ENCODE measurements around the gene SLC16A9.

Gene SLC16A9

GRCh38 chr10:59611048-59611447, 98.6 kb downstream of the SLC16A9 start:
- H3K27ac ChIP-seq (ENCODE audit: low read depth, low read length) = no peak overlapping the region
- no peaks in the 10 kb centered on the region for H3K36me3 ChIP-seq (ENCODE audit: control insufficient read depth, insufficient read depth, low read length)
- H3K4me3 ChIP-seq (ENCODE audit: low read depth, low read length) = no peak overlapping the region
- no peak overlapping the region for H3K9ac ChIP-seq (ENCODE audit: low read depth, low read length)
- no peaks in the 10 kb centered on the region for H3K27me3 ChIP-seq (ENCODE audit: control insufficient read depth, insufficient read depth, low read length)
- no peaks in the 10 kb centered on the region for H3K4me1 ChIP-seq (ENCODE audit: control insufficient read depth, insufficient read depth, low read length)
- no peaks in the 10 kb centered on the region for H3K9me3 ChIP-seq (ENCODE audit: control insufficient read depth, insufficient read depth, low read length)

- Histone ChIP-seq H3K4me1 (ENCODE audit: control insufficient read depth, insufficient read depth, low read length) (no peaks in the 10 kb centered on the region), H3K36me3 (ENCODE audit: control insufficient read depth, insufficient read depth, low read length) (no peaks in the 10 kb centered on the region), H3K4me3 (ENCODE audit: low read depth, low read length) (no peak overlapping the region), H3K27ac (ENCODE audit: low read depth, low read length) (no peak overlapping the region), H3K9me3 (ENCODE audit: control insufficient read depth, insufficient read depth, low read length) (no peaks in the 10 kb centered on the region), H3K9ac (ENCODE audit: low read depth, low read length) (no peak overlapping the region), H3K27me3 (ENCODE audit: control insufficient read depth, insufficient read depth, low read length) (no peaks in the 10 kb centered on the region)
Measured at GRCh38 chr10:59607970-59608369, 101.7 kb downstream of the SLC16A9 start.

- no peaks in the 10 kb centered on the region for H3K36me3 ChIP-seq (ENCODE audit: control insufficient read depth, insufficient read depth, low read length)
- no peaks in the 10 kb centered on the region for H3K4me1 ChIP-seq (ENCODE audit: control insufficient read depth, insufficient read depth, low read length)
- no peak overlapping the region for H3K27ac ChIP-seq (ENCODE audit: low read depth, low read length)
- H3K4me3 ChIP-seq (ENCODE audit: low read depth, low read length) = no peak overlapping the region
- no peaks in the 10 kb centered on the region for H3K27me3 ChIP-seq (ENCODE audit: control insufficient read depth, insufficient read depth, low read length)
- H3K9ac ChIP-seq (ENCODE audit: low read depth, low read length) = no peak overlapping the region
- no peaks in the 10 kb centered on the region for H3K9me3 ChIP-seq (ENCODE audit: control insufficient read depth, insufficient read depth, low read length)
Measured at GRCh38 chr10:59606551-59606961, 103.1 kb downstream of the SLC16A9 start.

DNA sequence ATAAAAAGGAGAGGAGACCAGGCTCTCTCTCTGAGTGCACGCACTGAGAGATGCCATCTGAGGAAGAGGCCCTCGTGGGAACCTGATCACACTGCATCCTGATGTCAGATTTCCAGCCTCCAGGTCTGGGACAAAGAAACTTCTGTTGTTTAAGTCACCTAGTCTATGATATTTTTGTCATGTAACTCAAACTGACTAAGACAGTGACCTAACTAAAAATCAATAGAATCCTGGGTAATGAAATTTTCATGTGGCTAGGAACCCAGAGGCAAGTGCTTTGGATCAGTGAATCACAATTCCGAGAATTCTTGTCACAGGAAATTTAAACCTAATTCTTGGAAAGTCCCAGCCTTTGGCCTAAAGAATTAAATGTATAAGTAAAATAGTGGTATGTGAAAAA, 107.7 kb downstream of the SLC16A9 start:
- no peaks in the 10 kb centered on the region for H3K27me3 ChIP-seq (ENCODE audit: control insufficient read depth, insufficient read depth, low read length)
- H3K4me3 ChIP-seq (ENCODE audit: low read depth, low read length) = no peak overlapping the region
- H3K9ac ChIP-seq (ENCODE audit: low read depth, low read length) = no peak overlapping the region
- no peaks in the 10 kb centered on the region for H3K36me3 ChIP-seq (ENCODE audit: control insufficient read depth, insufficient read depth, low read length)
- no peaks in the 10 kb centered on the region for H3K9me3 ChIP-seq (ENCODE audit: control insufficient read depth, insufficient read depth, low read length)
- no peak overlapping the region for H3K27ac ChIP-seq (ENCODE audit: low read depth, low read length)
- H3K4me1 ChIP-seq (ENCODE audit: control insufficient read depth, insufficient read depth, low read length) = no peaks in the 10 kb centered on the region; the same call in 1 of the 2 replicates
